ENCODE results near the gene SAMD1.

SAMD1 gene

GRCh38 chr19:14090509-14091080, at the start of gene SAMD1:
Gene SAMD1, minus strand, starts transcription at chr19:14090751.
- DNase-seq: peak; percentile 94

GRCh38 chr19:14139944-14140343, 49.4 kb upstream of the SAMD1 start:
- DNase-seq: no peak

- no peak for DNase-seq
Observed at GRCh38 chr19:14138576-14139265, 48.2 kb upstream of the SAMD1 start.

- DNase-seq: peak; percentile 100
Observed at GRCh38 chr19:14136509-14137281, 46.1 kb upstream of the SAMD1 start, which contains the start of gene ASF1B. Gene ASF1B, minus strand, starts transcription at chr19:14136589. Its CDS starts 133 bp downstream, at chr19:14136456.

- no peak for DNase-seq
Observed at GRCh38 chr19:14135985-14136508, 45.5 kb upstream of the SAMD1 start.

GRCh38 chr19:14135355-14135754, 44.8 kb upstream of the SAMD1 start:
- no peak for DNase-seq

GRCh38 chr19:14127929-14128509, 37.5 kb upstream of the SAMD1 start:
- no peak for DNase-seq

- DNase-seq: no peak
Observed at GRCh38 chr19:14127176-14127575, 36.6 kb upstream of the SAMD1 start.

- DNase-seq: no peak
Observed at GRCh38 chr19:14122924-14123323, 32.4 kb upstream of the SAMD1 start.

- DNase-seq: no peak
Observed at GRCh38 chr19:14120497-14120780, 29.9 kb upstream of the SAMD1 start.

- DNase-seq: peak; percentile 16
Observed at GRCh38 chr19:14119644-14120496, 29.3 kb upstream of the SAMD1 start.

GRCh38 chr19:14119146-14119545, 28.6 kb upstream of the SAMD1 start:
- no peak for DNase-seq

GRCh38 chr19:14118165-14119051, 27.9 kb upstream of the SAMD1 start:
- DNase-seq: peak; percentile 74

GRCh38 chr19:14117668-14118164, 27.2 kb upstream of the SAMD1 start, which contains the start of gene PRKACA:
Gene PRKACA, minus strand, starts transcription at chr19:14117762. Its CDS starts 215 bp downstream, at chr19:14117547.
- DNase-seq: peak; percentile 98

GRCh38 chr19:14116918-14117578, 26.5 kb upstream of the SAMD1 start:
- DNase-seq: peak; percentile 32

GRCh38 chr19:14116525-14116917, 26.0 kb upstream of the SAMD1 start:
- DNase-seq: no peak

- no peak for DNase-seq
Observed at GRCh38 chr19:14115756-14116155, 25.2 kb upstream of the SAMD1 start.

- peak; percentile 53 for DNase-seq
Observed at GRCh38 chr19:14114854-14115253, 24.3 kb upstream of the SAMD1 start.

- no peak for DNase-seq
Observed at GRCh38 chr19:14114439-14114838, 23.9 kb upstream of the SAMD1 start.

GRCh38 chr19:14113762-14114414, 23.3 kb upstream of the SAMD1 start:
- peak; percentile 61 for DNase-seq
